HG02970 (cell line): ENCODE measurements around the gene TCP11.

Experiments used
- ATAC-seq: cut with Tn5 transposase; IDR thresholded peaks from one replicate; pipeline ENCODE4 v1.9.1; 2021; ENCODE audit warnings: mild to moderate bottlenecking, moderate library complexity, moderate number of reproducible peaks; ENCODE audit not compliant: unreplicated experiment, low FRiP score

TCP11 gene

DNA sequence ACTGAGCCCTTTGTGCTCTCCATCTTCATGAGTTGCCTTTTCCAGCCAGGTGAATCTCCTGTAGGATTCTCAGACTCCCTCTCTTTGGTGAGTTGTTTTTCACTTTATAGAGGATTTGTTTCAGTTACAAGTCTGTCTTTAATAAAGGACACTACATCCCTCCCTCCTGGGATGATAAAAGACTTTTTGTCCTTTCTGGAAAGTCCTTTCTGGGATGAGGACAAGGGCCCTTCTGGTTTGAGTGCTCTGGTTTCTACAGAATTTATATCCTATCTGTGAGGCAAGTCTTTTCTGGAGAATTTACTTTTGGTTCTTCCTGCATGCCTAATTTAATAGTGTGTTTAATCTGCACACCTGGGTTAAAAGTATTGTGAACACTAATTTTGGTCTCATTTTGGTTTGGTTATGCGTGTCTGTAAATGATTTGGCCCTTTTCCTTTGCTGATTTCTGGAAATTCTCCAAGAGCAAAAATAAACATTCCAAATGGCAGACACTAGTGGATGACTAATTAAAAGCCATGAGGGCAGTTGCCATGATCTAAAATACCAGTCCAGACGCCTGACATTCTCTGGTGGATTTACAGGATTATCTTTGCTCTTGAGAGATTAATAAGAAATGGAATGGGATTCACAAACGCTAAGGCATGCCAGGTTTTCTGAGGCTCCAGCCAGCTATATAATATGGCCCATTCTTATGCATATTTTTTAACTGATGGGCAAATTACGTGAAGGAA lies 44.8 kb downstream of the TCP11 start:
- ATAC-seq, result no peak

DNA sequence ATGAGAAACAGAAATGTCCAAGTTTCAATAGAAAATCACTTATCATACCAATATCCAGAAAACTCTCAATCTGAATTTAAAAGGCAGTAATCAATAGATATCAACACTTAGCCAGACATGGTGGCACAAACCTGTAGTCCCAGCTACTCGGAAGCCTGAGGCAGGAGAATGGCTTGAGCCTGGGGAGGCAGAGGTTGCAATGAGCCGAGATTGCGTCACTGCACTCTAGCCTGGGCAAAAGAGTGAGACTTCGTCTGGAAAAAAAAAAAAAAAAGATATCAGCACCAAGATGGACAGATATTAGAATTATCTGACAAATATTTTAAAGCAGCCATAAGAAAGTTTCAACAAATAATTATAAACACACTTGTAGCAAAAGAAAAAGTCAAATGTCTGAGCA lies 47.0 kb downstream of the TCP11 start:
- ATAC-seq, result no peak

DNA sequence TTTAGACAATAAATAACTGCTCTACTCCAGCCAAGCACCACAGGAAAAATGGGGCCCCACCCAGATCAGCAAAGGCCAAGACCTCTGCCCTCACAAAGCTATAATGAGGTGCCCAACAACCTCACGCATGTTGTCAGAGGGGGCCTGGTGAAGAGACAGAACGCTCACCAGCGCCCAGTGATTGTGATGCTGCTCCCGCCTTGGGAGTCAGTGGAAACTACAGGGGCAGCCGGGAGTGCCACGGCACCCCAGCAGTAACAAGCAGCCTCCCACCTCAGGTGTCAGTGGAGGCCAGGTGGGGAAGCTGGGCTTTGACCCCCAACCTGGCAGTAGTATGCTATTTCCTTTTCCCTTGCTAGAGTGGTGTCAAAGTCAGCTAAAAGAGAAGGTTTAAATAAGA lies 47.4 kb downstream of the TCP11 start:
- no peak for ATAC-seq

DNA sequence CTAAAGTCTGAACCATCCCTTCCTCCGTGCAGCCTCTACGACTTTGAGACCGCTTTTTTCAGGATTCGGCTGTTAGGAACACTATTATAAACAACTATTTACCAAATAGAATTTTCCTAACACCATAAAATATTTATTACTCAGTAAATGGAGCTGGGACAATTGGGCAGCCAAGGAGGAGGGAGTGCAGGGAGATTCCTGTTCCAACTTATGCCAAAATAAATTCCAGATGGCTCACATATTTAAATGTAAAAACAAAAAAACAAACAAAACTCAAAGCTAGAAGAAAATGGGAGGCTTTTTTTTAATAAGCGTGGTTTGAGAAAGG lies 48.1 kb downstream of the TCP11 start:
- ATAC-seq, result no peak

DNA sequence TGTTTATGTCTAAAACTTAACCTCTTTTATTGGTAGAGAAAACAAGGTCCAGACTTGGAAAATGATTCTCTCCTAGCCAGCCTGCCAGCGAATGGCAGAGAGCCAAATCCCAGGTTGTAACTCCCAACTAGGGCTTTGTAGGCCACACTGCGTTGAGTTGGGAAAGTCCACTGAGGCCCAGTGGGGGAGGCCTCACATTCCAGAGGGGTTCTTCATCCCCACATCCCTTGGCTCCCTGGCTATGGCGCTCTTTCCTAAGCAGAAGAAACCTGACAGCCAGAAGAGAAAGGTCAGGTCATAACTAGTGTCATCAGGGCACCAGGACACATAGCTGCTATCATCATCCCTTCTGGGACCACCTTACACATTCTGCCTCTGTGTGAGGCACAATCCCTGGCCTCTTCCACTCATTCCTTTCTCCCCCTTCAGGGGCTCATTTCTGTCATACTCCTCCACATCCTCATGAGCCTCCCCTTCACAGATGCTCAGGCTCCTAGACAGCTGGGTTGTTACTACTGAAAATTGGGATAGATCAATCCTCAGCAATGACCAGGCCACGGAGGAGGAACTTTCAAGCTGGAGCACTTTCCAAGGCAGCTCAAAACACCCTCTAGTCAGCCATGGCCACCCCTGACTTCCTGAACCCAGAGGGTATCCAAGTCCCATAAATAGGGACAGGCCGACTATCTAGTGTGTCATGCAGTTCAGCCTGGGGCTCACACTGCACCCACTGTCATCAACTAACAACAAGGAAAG lies 48.6 kb downstream of the TCP11 start:
- no peak for ATAC-seq

DNA sequence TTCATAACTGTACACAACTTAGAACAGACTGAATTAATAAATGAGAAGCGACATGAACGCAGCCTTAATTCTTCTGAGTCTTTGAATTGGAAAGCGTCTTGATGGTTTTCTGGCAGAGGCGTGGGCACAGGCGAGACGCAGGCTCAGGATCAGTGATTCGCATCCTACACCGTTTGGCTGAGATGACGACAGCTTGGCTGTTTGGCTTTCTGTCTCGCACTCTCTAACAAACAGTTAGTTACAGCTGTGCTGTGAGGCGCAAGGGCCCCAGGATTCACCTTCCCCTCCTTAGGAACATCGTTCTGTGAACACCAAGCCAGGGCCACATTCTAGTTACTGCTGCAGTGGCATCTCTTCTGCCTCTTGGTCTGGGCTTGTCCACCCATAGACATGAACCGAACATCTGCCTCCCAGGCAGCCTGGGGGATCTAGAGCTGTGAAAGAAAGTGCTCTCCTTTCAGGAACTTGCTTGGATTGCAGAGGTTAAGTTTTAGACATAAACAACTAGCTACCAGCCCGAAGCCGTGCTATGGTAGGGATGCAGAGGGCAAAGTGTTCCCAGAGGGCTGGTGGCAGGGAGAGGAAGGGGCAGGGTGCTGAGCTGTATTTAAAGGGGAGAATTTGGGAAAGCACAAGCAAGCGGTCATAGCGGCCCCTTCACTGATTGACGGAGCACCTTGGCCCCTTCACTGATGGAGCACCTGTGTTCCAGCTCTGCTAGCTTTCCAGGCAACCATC lies 49.6 kb downstream of the TCP11 start:
- ATAC-seq, result no peak

DNA sequence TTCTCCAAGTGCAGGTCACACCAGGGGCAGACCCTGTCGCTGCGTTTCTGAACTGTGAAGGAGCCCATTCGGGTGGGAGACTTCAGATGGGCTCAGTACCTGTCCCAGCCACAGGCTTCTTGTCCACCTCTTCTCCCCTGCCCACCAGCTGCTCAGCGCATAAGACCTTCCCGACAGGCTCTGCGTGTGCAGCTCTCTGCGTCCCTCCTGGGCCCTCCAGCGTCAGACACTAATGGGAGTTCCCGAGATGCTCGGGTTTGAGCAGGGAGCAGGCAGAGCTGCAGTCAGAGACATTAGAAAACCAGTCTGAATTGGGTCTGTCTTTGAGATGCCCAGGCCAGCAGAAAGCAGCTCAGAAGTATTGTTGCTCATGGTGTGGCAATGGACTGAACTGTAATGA lies 50.4 kb downstream of the TCP11 start:
- ATAC-seq, result no peak

DNA sequence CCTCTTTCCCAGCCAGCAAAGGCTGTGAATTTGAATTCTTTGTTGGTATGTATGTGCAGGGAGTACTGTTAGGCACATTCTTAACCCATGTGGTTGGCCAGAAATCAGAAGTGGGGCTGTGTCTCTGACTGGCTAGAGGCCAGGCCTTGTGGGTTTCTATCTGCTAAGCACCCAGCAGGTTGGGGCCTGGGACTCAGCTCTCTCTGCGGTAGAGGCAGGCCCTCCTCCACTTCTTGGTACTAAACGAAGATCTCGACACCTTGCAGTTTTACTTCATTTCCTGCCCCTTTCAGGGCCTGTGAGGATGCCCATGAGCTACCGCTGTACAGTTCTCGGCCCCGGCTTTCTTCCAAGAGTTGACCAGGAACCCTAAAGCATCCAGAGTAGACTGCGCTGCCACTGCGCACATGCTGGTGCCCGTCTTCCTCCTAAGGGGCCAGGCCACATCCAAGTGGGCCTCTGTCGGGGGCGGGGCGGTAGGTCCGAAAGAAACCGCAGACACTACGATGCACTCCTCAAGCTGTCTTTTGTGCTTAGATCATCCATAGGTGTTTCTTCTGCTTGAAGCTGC lies 51.1 kb downstream of the TCP11 start:
- ATAC-seq, result no peak

DNA sequence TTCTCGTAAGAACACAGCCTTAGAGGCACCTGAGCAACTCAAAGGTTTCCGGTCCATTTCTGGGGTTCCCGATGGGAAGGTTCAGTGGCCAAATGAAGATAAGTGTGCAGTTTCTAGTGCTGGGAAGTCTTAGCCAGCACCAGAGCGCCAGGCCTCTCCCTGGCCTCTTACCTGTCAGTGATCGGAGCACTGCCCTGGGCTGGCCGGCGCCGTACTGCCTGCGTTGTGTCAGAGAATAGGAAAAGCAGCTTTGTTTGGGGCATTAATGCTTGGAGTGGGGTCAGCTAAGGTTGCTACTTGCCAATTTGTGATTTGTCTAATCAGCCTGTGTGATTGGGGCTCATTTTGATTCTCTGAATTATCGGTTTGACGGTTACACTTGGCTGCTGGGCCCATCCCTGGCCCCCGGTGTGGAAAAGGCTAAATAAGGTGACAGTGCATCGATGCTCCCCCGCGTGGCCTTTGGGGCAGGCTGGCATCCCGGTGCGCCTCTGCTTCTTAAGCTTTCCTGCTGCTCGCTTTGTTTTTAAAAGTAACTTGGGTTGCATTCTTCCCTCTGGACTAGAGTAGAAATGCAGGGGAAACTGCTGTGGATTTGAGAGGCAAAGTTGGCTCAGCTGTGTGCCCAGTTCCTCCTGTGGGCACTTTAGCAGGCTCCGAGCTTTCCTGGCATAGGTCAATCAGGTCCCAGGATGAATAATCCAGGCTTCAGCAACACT lies 51.8 kb downstream of the TCP11 start:
- ATAC-seq, result no peak

DNA sequence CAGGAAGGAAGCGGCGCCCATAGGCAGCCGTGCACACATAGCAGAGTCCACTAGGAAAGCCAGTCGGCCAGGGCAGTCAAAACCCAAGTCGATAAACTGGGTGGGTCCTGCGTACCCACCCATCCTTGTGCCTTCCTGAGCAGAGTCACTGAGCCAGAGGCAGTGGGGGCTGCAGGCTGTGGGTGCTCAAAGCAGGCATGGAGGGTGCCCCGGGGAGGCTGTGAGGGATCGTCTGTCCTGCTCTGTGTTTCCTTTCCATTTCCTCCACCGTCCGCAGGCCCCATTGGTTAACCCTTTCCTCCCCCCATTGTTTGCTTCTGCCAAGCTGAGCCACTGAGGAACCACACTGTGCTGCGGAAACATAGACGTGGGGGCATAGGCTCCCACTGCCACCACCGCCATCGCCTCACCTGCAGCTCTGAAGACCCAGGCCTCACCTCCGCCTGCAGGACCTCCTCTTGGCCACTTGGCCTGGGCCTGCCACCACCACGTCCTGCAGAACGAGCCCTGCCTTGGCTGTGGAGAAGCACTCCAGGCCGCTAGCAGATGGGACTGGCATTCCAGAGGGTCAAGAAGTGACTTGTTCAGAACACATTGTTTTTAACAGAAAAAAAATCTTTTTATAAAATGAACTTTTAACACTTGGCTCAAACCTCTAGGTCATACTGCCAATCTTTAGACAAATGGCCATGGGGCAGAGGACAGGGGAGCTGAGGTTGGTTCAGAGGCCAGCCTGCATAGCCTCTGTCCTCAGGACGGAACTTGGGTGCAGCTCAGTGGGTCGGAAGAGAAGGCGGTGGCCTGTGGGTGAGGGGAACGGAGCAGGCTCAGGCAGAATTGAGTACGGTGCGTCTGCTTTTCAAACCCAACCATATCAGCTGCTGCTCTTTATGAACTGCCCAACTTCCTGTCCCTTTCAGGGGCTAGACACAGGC lies 52.6 kb downstream of the TCP11 start:
- ATAC-seq, result no peak

DNA sequence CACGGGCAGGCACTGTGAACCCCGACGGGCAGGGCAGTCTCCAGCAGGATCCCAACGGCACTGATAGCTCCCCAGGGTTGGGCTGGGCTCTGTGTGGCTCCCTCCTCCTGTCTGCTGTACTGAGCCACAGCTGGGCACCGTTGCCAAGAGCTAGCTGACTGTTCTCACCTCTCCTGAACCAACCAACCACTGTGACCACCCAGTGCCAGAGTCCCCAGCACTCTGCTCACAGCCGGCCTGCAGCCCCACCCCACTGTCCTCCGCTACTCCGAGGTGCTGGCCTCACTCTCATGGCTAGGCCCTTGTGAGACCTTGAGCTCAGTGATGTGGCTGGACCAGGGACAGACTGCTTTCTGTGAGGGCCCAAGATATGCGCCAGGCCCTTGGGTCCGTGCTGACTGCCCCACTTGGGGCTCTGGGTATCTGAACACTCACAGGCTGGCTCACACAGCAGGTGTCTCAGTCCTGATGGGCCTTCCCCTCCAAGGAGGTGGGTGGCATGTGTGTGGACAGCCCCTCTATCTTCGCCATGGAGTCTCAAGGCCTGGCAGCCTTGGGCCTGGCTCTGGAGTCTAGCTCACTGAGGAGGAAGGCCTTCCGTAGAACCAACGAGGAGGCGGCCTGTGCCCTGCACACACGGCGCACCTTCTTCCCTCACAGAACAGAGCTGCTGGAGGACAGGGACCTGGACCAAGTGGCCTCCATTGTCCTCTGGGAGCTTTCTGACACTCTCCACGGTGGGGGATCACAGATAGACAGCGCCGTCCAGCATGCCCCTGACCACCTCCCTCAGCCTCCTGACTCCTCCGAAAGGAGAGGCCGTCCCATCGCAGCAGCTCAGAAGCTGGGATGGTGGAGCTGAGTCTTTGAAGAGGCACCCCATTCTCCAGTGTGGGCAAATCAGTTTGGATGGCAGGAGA lies 53.5 kb downstream of the TCP11 start:
- ATAC-seq, result no peak

DNA sequence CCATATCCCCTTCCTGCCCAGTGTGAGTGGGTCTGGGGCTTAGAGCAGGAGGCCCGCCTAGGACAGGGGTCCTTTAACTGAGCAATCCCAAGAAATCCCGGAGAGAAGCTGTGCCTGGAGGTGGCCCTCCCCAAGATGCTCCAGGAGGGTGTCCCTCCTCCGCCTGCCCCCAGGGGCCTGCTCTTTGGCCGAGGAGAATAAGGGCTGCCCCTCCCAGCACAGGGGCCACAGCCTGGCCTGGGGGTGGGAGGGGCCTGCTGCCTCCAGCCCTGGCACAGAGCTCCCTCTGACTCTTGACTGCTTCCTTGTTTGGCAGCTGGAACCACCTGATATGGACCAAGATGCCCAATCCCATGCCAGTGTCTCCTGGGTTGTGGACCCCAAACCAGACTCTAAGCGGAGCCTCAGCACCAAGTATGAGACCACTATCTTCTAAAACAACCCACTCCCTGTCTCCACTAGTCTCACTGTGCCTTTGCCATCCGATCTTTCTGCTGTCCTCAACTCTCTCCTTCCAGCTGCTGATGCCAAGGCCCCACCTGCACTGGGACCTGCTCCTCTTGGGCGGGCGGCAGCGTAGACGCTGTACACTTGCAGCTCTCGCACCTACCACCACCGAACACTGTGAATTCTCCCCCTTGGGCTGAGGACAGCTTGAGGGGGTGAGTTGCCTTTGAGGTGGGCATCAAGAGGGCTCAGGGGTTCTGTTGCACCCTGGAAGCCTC lies 54.3 kb downstream of the TCP11 start:
- ATAC-seq, result no peak

DNA sequence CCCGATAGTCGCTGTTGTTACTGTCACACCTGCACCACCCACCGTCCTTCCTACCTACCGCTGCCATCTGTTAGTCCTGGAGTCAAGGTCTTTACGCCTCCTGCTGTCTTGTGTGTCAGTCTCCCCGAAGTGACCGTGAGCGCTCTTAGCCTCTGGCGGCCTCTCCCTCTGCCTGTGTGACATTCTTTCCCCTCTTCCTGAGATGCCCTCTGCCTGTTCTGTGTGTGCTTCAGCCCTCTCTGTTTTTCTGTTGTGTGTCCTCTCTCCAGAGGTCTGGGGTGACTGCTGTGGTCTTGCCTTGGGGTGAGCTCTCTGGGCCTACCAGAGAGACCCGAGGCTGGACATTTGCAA lies 54.9 kb downstream of the TCP11 start:
- ATAC-seq, result no peak

DNA sequence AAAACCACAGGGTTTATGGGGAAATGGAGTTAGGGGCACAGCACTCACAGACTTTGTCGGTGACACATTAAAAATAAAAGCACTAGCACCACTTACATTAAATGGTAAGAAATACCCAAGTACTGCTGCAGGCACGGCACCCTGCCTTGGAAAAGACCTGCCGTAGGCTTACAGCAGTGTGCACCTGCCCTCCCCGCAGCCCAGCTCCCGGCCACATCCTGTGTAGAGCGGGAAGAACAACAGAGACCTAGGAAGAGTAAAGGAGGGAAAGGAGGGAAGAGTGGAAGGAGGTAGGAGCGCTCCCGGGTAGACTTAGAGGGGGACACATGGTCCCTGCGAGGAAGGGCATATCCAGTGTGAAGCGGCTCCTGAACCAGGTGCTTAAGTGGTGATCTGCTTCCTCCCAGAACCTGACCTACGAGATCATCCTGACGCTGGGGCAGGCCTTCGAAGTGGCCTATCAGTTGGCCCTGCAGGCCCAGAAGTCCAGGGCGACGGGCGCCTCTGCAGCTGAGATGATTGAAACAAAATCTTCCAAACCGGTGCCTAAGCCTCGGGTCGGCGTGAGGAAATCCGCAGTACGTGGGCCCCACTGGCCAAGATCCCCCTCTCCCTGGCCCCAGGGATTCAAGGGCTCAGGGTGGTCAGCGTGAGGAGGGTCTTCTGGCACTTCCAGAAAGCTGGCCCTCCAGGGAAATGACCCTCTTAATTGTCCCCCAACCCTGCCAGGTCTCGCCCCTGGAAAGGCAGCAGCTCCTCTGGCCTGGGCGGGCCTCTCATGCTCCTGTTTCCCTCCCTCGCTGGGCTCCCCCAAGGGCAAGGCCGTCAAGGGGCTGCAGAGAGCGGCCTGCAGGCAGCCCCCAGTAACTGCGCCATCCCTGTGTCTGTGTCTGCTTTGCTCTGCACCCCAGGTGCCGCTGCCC lies 55.5 kb downstream of the TCP11 start:
- ATAC-seq, result no peak

DNA sequence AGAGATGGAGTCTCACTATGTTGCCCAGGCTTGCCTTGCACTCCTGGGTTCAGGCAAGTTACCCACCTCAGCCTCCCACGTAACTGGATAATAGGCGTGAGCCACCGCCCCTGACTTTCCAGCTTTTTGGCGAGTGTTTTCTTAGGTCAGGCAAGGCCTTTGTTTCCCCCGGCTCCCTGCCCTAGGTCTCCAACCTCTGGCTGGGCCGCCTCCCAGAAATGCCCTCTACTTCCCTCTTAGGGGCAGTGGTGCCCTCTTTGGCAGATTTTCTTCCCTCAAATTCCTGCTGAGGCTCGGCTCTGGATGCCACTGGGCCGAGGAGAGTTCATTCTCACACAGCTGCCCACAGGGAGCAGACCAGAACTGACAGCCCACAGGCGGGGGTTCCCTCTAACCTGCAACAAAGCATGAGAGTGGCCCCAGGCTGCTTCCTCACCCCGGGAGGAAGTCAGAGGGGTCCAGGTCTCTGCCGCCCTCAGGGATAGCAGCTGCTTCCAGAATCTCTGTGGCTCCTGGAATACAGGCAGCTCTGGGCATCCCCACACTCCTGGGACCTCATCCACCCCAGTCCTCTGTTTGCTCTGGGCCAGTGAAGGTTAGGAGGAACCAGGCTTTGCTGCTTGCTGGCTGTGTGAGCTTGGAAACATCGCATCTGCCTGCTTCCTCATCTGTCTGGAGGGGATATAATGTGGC lies 56.5 kb downstream of the TCP11 start:
- no peak for ATAC-seq

DNA sequence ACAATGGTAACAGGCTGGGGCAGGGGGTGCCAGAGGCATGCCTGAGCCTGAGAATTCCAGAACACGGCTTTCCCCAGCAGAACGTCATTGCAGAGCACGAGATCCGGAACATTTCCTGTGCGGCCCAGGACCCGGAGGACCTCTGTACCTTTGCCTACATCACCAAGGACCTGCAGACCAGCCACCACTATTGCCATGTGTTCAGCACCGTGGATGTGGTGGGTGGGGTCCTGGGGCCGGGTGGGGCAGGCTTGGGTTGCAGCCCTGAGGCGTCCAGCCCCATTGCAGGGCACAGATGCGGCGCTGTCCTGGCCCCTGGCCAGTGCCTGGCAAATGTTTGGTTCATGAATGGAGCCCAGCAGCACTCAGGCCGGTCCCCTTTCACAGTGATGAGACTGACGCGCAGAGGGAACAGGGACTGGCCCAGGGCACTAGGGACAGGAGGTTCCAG lies 57.1 kb downstream of the TCP11 start:
- no peak for ATAC-seq
